Measurements from ENCODE around the gene VIPR1.

Gene VIPR1

DNA sequence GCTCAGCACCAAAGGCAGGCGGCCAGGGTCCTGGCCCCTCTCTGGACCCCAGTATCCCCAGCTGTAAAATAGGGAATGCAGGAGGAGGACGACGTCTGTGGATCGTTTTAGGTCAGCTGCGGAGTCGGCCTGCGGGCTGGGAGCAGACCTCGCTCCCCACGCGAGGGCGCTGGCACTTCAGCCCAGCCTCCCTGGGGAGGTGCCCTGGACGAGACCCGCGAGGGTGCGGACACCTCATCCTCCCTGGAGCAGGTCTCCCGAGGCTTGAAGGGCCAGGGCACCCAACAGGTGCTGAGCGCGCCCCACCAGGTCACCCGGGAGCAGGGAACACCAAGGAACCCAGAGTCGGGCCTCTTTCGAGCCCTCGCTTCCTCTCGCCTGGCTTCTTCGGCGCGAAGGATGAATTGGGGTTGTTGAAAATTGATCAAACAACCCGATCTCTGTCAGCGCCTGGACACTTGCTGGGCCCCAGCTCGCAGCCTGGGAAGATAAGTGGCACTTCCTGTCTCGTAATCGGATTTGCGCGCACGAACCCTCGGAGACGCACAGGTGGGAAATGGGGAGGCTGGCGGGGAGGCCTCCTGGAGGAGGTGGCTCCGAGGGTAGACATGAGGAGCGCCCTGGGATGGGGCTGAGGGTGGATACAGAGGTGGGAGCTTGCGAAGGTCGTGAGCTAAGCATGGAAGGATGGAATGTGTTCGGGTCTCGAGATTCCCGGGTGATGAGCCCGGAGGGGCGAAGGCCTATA lies 588 bp upstream of the VIPR1 start:
- H3K4me1 Mint-ChIP-seq, result peaks cover 23% of the 10 kb centered on the region
- peaks cover 34% of the 10 kb centered on the region for H3K27me3 Mint-ChIP-seq
- no peaks in the 10 kb centered on the region for H3K9me3 Mint-ChIP-seq
- no peaks in the 10 kb centered on the region for H3K36me3 Mint-ChIP-seq
- peak overlapping the region; percentile 83 for H3K4me3 Mint-ChIP-seq
- ATAC-seq, result peak; percentile 52
- peak overlapping the region; percentile 20 for H3K27ac Mint-ChIP-seq

DNA sequence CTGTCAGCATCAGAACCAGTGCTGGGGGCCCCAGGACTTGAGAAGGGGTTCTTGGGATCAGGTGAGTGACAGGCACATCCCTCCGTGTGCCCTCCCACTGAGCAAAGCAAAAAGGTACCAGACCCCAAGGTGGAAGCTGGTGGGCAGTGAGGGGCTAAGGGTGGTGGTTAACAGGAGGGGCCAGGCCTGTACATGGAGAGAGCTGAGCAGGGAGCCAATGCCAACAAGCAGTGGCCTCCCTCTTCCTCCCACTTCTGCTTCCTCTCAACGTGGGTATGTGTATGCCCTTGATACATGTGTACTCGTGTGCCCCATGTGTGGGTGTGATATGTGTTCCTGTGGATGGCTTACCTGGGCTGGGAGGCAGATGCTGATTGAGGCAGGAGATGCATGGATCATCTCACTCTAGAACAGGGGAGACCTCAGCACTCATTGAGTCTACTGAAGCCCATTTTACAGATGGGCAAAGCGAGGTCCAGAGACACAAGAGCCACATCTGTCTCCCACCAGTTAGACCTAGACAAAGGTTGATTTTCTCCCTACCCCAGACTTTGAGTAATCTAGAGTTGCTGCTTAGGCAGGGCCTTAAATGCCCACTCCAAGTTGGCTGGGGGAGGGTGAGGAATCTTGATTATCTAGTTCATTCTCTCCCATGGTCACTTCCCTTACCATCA lies 945 bp downstream of the VIPR1 start:
- Mint-ChIP-seq H3K9me3 (no peaks in the 10 kb centered on the region), H3K27ac (no peak overlapping the region), H3K4me1 (peaks cover 32% of the 10 kb centered on the region), H3K36me3 (no peaks in the 10 kb centered on the region), H3K27me3 (peaks cover 37% of the 10 kb centered on the region), H3K4me3 (peak overlapping the region; percentile 27)
- no peak for ATAC-seq

DNA sequence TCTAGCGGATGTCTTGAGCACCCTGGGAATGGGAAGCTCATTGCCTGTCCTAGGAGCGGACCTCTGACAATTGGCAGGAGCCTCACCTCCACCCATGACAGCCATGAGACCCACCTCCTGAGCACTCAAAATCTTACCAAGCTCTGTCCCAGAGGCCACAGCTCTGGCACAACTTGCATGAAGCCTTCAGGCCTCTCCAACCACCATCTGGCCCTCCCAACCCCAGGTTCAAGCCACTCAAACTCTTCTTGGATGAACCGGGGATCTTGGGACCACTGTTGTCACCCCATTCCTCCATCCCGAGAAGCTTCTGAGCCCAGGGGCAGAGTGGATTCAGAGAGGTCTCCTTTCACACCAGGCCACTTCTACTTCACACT lies 1.5 kb downstream of the VIPR1 start:
- Mint-ChIP-seq H3K4me1 (peaks cover 32% of the 10 kb centered on the region), H3K27ac (no peak overlapping the region), H3K36me3 (no peaks in the 10 kb centered on the region), H3K9me3 (no peaks in the 10 kb centered on the region), H3K4me3 (no peak overlapping the region), H3K27me3 (peaks cover 38% of the 10 kb centered on the region)
- ATAC-seq, result no peak

DNA sequence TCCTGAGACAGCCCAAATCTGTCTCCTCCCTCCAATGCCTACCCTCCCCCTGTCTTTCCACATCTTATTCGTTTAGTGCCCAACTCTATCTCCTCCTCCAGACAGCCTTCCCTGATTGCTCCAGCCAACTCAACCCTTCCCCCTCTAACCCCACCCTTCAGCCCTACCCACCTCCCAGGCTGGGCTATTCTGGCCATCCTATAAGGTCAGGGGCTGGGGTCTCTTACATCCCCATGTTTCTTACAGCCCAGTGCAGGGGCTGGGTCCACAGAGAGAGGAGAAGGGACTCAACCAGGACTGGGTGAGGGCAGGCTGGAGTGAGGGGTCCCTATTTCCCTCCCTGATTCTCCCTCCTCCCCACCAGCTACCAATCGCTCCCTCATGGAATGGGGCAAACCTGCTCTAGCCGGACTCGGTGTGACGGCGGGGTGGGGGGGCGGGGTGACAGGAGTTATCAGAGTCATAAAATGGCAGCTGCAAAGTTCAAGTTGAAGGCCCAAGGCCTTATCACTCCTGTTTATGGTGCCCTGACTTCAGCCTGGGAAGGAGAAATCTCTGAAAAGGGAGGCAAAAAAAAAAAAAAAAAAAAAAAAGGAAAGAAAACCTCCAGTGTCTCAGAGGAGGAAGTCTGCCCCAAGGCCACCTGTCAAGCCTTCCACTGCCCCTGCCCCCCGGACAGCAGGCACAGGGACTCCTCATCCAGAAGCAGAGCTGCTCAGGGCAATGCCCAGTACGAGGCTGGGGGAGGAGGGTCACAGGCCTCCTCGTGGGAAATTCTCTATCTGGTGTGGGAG lies 2.1 kb downstream of the VIPR1 start:
- Mint-ChIP-seq H3K27me3 (peaks cover 33% of the 10 kb centered on the region), H3K36me3 (no peaks in the 10 kb centered on the region), H3K9me3 (no peaks in the 10 kb centered on the region), H3K4me1 (peaks cover 32% of the 10 kb centered on the region), H3K4me3 (no peak overlapping the region), H3K27ac (no peak overlapping the region)
- ATAC-seq, result no peak

DNA sequence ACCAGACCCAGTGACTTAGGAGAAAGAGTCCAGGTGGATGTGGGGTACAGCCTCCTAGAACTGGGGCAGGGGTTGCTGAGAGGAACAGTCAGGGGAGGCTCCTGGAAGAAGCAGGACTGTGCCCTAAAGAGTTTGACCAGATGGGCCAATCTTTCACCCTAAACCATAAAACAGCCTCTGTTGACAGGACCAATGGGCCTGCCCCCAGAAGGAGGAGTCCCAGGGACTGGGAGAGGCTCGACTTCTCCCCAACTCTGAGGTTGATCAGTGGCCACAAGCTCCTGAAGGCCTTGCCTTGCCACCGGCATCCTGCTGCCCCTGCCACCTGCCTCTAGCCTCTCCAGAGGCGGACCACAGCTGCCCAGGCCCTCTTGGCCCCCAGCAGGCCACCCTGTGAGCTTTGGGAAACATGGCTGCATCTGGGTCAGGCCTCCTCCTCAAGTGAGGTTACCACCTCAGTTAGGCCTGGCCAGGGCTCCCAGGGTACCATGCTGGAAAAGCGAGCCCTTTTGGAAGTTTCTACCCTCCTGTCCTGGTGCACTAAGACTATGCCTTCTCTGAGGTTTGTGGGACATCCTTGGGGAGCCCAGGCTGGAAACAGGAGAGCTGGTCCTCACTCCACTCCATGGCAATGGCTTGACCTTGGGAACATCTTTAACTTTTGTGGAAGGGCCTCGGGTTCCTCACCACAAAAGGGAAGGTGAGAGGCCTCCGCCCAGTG lies 2.8 kb downstream of the VIPR1 start:
- Mint-ChIP-seq H3K4me1 (peaks cover 32% of the 10 kb centered on the region), H3K36me3 (no peaks in the 10 kb centered on the region), H3K9me3 (no peaks in the 10 kb centered on the region), H3K4me3 (no peak overlapping the region), H3K27me3 (peaks cover 25% of the 10 kb centered on the region), H3K27ac (no peak overlapping the region)
- ATAC-seq, result no peak

DNA sequence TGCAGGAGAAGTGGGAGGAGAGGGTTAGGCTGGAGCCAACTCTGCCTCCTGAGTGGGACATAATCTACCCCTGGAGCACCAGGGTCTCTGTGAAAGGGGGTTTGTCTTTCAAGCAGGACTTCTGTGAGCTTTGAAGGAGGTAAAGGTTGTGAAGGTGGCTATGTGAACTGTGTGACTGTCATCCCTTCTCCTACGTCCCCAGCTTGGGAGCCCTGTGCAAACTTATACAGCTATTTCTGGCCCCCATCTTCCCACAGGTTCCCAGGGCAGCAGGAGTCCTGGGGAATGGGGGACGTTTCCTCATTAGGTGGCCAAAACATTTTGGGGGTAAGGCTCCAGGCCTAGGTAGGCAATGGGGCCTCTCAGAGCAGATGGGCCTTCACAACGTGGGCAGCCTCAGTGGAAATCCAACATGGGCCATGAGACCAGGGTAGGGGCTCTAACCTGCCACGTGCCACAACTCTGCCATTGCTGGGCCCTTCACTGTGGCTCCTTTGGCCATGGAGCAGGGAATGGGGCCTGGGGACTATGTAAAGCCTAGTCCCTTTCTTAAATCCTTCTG lies 3.5 kb downstream of the VIPR1 start:
- H3K27me3 Mint-ChIP-seq, result peaks cover 19% of the 10 kb centered on the region
- no peak overlapping the region for H3K27ac Mint-ChIP-seq
- no peak overlapping the region for H3K4me3 Mint-ChIP-seq
- H3K9me3 Mint-ChIP-seq, result no peaks in the 10 kb centered on the region
- H3K36me3 Mint-ChIP-seq, result no peaks in the 10 kb centered on the region
- H3K4me1 Mint-ChIP-seq, result peaks cover 28% of the 10 kb centered on the region
- ATAC-seq, result no peak

DNA sequence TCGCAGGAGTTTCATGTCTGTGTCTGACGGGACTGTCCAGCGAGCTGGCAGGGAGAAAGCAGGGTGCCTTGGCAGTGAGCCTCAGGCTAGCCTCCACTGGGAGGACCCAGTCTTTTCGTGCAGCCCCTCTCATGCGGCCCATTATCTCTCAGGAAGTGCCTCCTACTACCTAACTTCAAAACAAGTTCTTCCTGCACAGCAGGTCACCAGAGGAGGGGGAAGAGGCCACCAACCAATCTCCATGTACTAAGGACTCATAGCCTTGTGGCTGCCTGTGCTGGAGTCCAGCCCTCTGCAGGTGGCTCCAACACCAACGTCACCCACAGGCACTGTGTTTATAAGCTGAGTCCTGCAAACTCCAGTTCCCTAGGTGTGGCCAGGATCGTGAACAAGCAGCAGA lies 4.8 kb downstream of the VIPR1 start:
- Mint-ChIP-seq H3K4me1 (peaks cover 15% of the 10 kb centered on the region), H3K9me3 (no peaks in the 10 kb centered on the region), H3K27ac (no peak overlapping the region), H3K27me3 (peaks cover 10% of the 10 kb centered on the region), H3K36me3 (no peaks in the 10 kb centered on the region), H3K4me3 (no peak overlapping the region)
- ATAC-seq, result no peak

DNA sequence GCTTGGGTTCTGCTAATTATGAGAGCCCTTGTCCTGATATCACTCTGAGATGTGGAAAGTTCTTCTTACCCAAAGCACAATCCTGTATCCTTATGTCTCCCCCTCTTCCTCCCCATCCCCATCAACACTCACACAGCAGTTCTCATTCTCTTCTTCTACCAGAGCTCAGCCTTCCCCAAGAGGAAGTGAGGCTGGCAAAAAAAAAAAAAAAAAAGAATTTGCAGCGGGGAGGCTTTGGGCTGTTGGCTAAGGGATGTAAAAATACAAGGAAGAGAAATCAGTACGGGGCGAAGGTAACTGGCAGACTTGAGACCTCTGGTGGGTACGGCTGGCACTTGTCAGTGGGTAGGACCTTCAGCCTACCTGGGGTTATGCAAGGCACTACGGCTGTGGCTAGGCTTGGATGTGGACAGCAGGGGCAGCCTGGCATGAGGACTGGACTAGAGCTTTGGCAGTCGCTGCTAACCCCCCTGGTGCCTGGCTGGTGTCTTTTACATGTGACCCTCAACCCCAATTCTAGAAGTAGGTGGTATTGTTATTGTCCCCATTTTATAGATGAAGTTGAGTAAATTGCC lies 5.4 kb downstream of the VIPR1 start:
- no peak overlapping the region for H3K4me3 Mint-ChIP-seq

DNA sequence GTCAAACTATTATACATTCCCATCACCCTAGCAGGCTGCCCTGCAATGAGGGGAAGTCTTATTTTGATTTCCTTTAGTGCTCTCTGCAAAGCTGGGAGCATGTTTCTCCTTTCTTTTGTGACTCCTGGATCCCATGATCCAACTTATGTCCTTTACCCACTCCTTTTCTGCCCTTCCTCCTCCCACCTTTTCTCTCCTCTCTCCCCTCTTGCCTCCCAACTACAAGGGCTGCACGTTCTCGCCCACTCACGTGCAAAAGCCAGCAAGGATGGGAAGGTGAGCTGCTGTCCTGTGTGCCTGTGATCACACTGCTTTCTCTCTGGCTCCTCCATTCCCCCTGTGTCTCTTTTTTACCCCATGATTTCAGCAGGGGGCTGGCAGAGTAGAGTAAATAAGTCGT lies 6.1 kb downstream of the VIPR1 start:
- H3K27ac Mint-ChIP-seq, result no peak overlapping the region
- H3K4me1 Mint-ChIP-seq, result peaks cover 9% of the 10 kb centered on the region
- no peaks in the 10 kb centered on the region for H3K36me3 Mint-ChIP-seq
- no peaks in the 10 kb centered on the region for H3K9me3 Mint-ChIP-seq
- no peak overlapping the region for H3K4me3 Mint-ChIP-seq
- peaks cover 16% of the 10 kb centered on the region for H3K27me3 Mint-ChIP-seq
- ATAC-seq, result no peak

More for the DNA sequence above, 5.4 kb downstream of the VIPR1 start:
- Mint-ChIP-seq H3K27ac (no peak overlapping the region), H3K36me3 (no peaks in the 10 kb centered on the region), H3K9me3 (no peaks in the 10 kb centered on the region), H3K4me1 (peaks cover 13% of the 10 kb centered on the region), H3K27me3 (peaks cover 10% of the 10 kb centered on the region)
- ATAC-seq, result no peak

DNA sequence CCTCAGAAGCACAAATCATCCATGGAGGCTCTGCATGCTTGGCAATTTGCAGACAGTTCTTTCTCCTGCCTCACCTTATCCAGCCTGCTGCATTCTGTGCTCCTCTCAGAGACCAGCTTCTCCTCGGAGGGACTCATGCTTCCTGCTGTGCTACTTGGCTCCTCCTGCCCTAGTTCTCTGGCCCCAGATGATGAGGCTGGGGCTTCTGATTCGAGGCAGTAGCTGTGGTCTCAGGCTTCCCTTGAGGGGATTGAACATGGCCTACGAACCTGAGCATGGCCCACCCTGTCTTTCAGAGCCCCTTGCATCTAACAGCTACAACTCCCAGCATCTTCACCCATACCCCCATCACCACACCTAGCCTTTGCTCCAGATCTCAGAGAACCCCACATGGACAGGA lies 6.7 kb downstream of the VIPR1 start:
- Mint-ChIP-seq H3K4me1 (peaks cover 9% of the 10 kb centered on the region), H3K4me3 (no peak overlapping the region)

DNA sequence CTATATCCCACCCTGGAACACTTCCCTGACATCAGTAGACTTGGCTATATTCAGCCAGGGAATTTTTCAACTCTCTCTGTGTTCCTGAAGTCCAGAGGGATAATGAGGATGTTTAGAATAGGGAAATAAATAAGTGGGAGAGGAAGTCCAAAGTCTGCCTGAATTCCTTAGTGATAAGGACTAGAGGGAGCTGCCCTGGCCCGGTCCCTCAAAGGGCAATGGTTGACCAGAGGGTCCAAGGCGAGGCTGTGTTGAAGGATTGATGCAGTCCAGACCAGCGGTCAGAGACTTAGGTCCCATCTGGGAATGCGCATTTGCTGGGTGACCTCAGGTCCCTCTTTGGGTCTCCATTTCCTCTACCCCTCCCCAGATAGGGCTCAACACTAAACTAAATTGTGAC lies 7.9 kb downstream of the VIPR1 start:
- no peak overlapping the region for H3K4me3 Mint-ChIP-seq
- H3K27ac Mint-ChIP-seq, result no peak overlapping the region
- H3K9me3 Mint-ChIP-seq, result no peaks in the 10 kb centered on the region
- no peaks in the 10 kb centered on the region for H3K36me3 Mint-ChIP-seq
- peaks cover 9% of the 10 kb centered on the region for H3K4me1 Mint-ChIP-seq
- ATAC-seq, result no peak
- peaks cover 19% of the 10 kb centered on the region for H3K27me3 Mint-ChIP-seq

More for the DNA sequence above, 6.7 kb downstream of the VIPR1 start:
- H3K27me3 Mint-ChIP-seq, result peaks cover 19% of the 10 kb centered on the region
- no peaks in the 10 kb centered on the region for H3K36me3 Mint-ChIP-seq
- H3K9me3 Mint-ChIP-seq, result no peaks in the 10 kb centered on the region
- no peak overlapping the region for H3K27ac Mint-ChIP-seq
- ATAC-seq, result no peak

DNA sequence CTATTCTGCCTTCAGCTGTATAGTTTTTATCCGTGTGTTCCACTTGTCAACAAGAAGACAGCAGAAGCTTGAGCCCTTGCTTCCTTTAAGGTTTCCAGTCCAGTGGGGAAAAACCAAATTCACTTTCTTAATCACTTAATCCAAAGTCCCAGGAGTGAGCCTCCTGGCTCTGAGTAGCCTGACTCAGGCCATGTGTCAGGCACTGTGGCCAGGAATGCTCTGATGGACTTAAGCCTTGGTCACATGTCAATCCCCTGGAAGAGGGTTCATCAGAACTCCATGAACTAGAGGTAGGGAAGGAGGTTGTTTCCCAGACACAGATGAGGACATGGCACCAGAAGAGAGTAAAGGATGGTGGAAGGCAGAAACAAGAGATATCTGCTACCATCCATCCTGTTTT lies 8.8 kb downstream of the VIPR1 start:
- H3K9me3 Mint-ChIP-seq, result no peaks in the 10 kb centered on the region
- H3K4me1 Mint-ChIP-seq, result peaks cover 9% of the 10 kb centered on the region
- no peak for ATAC-seq
- peaks cover 19% of the 10 kb centered on the region for H3K27me3 Mint-ChIP-seq
- no peaks in the 10 kb centered on the region for H3K36me3 Mint-ChIP-seq
- no peak overlapping the region for H3K4me3 Mint-ChIP-seq
- H3K27ac Mint-ChIP-seq, result no peak overlapping the region

DNA sequence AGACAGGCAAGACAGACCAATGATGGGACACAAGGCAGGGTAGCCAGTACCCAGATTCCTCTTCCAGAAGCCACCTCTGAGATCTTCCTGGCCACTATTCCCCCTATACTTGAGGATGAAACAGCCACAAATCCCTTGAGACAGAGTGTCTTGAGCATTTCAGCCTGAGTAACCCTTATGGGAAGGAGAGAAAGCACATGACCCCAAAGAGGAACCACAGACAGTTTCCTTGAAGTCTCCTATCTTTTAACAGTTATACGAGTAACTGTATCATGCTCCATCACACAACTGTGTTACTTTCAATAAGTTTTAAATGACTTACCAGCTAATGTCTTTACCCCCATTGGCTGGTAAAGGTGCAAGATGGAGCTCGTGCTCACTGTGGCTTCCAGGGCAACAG lies 9.3 kb downstream of the VIPR1 start:
- H3K9me3 Mint-ChIP-seq, result no peaks in the 10 kb centered on the region
- ATAC-seq, result no peak
- H3K27me3 Mint-ChIP-seq, result peaks cover 19% of the 10 kb centered on the region
- peaks cover 9% of the 10 kb centered on the region for H3K4me1 Mint-ChIP-seq
- no peak overlapping the region for H3K4me3 Mint-ChIP-seq
- H3K36me3 Mint-ChIP-seq, result no peaks in the 10 kb centered on the region
- H3K27ac Mint-ChIP-seq, result no peak overlapping the region

DNA sequence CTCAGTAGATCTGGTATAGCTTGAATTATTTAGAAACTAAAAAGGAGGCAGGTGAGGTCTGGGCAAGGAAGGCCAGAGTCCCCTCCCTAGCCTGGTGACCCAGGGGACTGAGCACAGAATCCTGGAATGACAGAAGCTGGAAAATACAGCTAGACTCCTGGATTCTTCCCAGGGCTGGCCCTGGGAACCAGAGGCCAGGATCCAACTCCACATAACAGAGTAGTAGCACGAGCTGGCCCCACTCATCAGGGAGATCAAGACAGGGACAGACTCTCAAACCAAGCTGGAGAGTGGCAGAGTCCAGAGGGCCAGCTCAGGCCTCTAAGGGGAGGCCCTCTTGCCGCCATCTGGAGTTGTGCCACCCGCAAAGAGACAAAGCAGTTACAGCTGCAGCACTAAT lies 10.7 kb downstream of the VIPR1 start:
- Mint-ChIP-seq H3K27me3 (peaks cover 19% of the 10 kb centered on the region), H3K27ac (no peak overlapping the region), H3K4me3 (no peak overlapping the region), H3K4me1 (no peaks in the 10 kb centered on the region), H3K9me3 (no peaks in the 10 kb centered on the region), H3K36me3 (no peaks in the 10 kb centered on the region)
- no peak for ATAC-seq

Measured in stimulated activated memory B cell treated with anti-CD40 and anti-IgM and Interleukin-4, amounts not matched to agents 10 μg/mL and 1 μg/mL and 100 μg/mL, for 72 hours (primary cell).